ENCODE measurements around the gene PCBP3.
"Not testable (repeated sequence)": the region's sequence is repeated elsewhere in the genome, so short reads cannot be mapped to it uniquely, and the experiment has no call there.

PCBP3 gene

GRCh38 chr21:45848805-45849204 lies 205.3 kb downstream of the PCBP3 start:
- no peak for DNase-seq (ENCODE audit: low read depth, low spot score)
- no peak for TF ChIP-seq ZNF274 (IDR thresholded peaks at IDR 0.05; ENCODE audit: low read depth, low read length)
- TF ChIP-seq SUZ12 (IDR thresholded peaks at IDR 0.05; ENCODE audit: extremely low read depth, insufficient read depth, insufficient read length): no peak
- TF ChIP-seq YY1 (IDR thresholded peaks at IDR 0.05; ENCODE audit: insufficient read depth, insufficient read length): no peak
- Histone ChIP-seq H3K4me1 (ENCODE audit: insufficient read depth, insufficient read length) (peaks cover 10% of the 10 kb centered on the region), H3K4me3 (ENCODE audit: insufficient read length, low read depth) (no peak overlapping the region), H3K27me3 (ENCODE audit: insufficient read depth, insufficient read length) (no peaks in the 10 kb centered on the region), H3K36me3 (ENCODE audit: insufficient read depth, insufficient read length, low read length) (no peaks in the 10 kb centered on the region), H3K9ac (ENCODE audit: insufficient read length, low read depth) (no peak overlapping the region), H3K9me3 (ENCODE audit: insufficient read depth, low read length) (no peaks in the 10 kb centered on the region)

- Histone ChIP-seq H3K9ac (ENCODE audit: insufficient read length, low read depth) (no peak overlapping the region), H3K9me3 (ENCODE audit: insufficient read depth, low read length) (no peaks in the 10 kb centered on the region), H3K27me3 (ENCODE audit: insufficient read depth, insufficient read length) (no peaks in the 10 kb centered on the region), H3K4me1 (ENCODE audit: insufficient read depth, insufficient read length) (peaks cover 10% of the 10 kb centered on the region), H3K36me3 (ENCODE audit: insufficient read depth, insufficient read length, low read length) (no peaks in the 10 kb centered on the region), H3K4me3 (ENCODE audit: insufficient read length, low read depth) (no peak overlapping the region)
- TF ChIP-seq SUZ12 (IDR thresholded peaks at IDR 0.05; ENCODE audit: extremely low read depth, insufficient read depth, insufficient read length) (no peak), YY1 (IDR thresholded peaks at IDR 0.05; ENCODE audit: insufficient read depth, insufficient read length) (no peak), ZNF274 (IDR thresholded peaks at IDR 0.05; ENCODE audit: low read depth, low read length) (no peak)
- no peak for DNase-seq (ENCODE audit: low read depth, low spot score)
Observed at GRCh38 chr21:45849651-45850050, 206.1 kb downstream of the PCBP3 start.

- DNase-seq (ENCODE audit: low read depth, low spot score): no peak
- TF ChIP-seq YY1 (IDR thresholded peaks at IDR 0.05; ENCODE audit: insufficient read depth, insufficient read length) (no peak), SUZ12 (IDR thresholded peaks at IDR 0.05; ENCODE audit: extremely low read depth, insufficient read depth, insufficient read length) (no peak), ZNF274 (IDR thresholded peaks at IDR 0.05; ENCODE audit: low read depth, low read length) (no peak)
- Histone ChIP-seq H3K9me3 (ENCODE audit: insufficient read depth, low read length) (no peaks in the 10 kb centered on the region), H3K4me1 (ENCODE audit: insufficient read depth, insufficient read length) (peaks cover 14% of the 10 kb centered on the region), H3K9ac (ENCODE audit: insufficient read length, low read depth) (no peak overlapping the region), H3K36me3 (ENCODE audit: insufficient read depth, insufficient read length, low read length) (no peaks in the 10 kb centered on the region), H3K27me3 (ENCODE audit: insufficient read depth, insufficient read length) (no peaks in the 10 kb centered on the region), H3K4me3 (ENCODE audit: insufficient read length, low read depth) (no peak overlapping the region)
Observed at GRCh38 chr21:45850181-45850580, 206.7 kb downstream of the PCBP3 start.

GRCh38 chr21:45852386-45852785 lies 208.9 kb downstream of the PCBP3 start:
- not testable (repeated sequence) for DNase-seq (ENCODE audit: low read depth, low spot score); H3K9ac ChIP-seq (ENCODE audit: insufficient read length, low read depth); H3K27me3 ChIP-seq (ENCODE audit: insufficient read depth, insufficient read length); H3K36me3 ChIP-seq (ENCODE audit: insufficient read depth, insufficient read length, low read length); H3K9me3 ChIP-seq (ENCODE audit: insufficient read depth, low read length); H3K4me3 ChIP-seq (ENCODE audit: insufficient read length, low read depth)
- H3K4me1 ChIP-seq (ENCODE audit: insufficient read depth, insufficient read length): peaks cover 13% of the 10 kb centered on the region

- peaks cover 18% of the 10 kb centered on the region for H3K4me1 ChIP-seq (ENCODE audit: insufficient read depth, insufficient read length)
- H3K27me3 ChIP-seq (ENCODE audit: insufficient read depth, insufficient read length): no peaks in the 10 kb centered on the region
- H3K4me3 ChIP-seq (ENCODE audit: insufficient read length, low read depth): no peak overlapping the region
- no peaks in the 10 kb centered on the region for H3K9me3 ChIP-seq (ENCODE audit: insufficient read depth, low read length)
- TF ChIP-seq YY1 (IDR thresholded peaks at IDR 0.05; ENCODE audit: insufficient read depth, insufficient read length) (no peak), SUZ12 (IDR thresholded peaks at IDR 0.05; ENCODE audit: extremely low read depth, insufficient read depth, insufficient read length) (no peak), ZNF274 (IDR thresholded peaks at IDR 0.05; ENCODE audit: low read depth, low read length) (no peak)
- H3K9ac ChIP-seq (ENCODE audit: insufficient read length, low read depth): no peak overlapping the region
- no peaks in the 10 kb centered on the region for H3K36me3 ChIP-seq (ENCODE audit: insufficient read depth, insufficient read length, low read length)
- DNase-seq (ENCODE audit: low read depth, low spot score): no peak
Observed at GRCh38 chr21:45852886-45853400, 209.4 kb downstream of the PCBP3 start.

- Histone ChIP-seq H3K9ac (ENCODE audit: insufficient read length, low read depth) (no peak overlapping the region), H3K4me3 (ENCODE audit: insufficient read length, low read depth) (no peak overlapping the region), H3K4me1 (ENCODE audit: insufficient read depth, insufficient read length) (peaks cover 15% of the 10 kb centered on the region), H3K9me3 (ENCODE audit: insufficient read depth, low read length) (no peaks in the 10 kb centered on the region), H3K36me3 (ENCODE audit: insufficient read depth, insufficient read length, low read length) (no peaks in the 10 kb centered on the region), H3K27me3 (ENCODE audit: insufficient read depth, insufficient read length) (no peaks in the 10 kb centered on the region)
- TF ChIP-seq ZNF274 (IDR thresholded peaks at IDR 0.05; ENCODE audit: low read depth, low read length) (no peak), YY1 (IDR thresholded peaks at IDR 0.05; ENCODE audit: insufficient read depth, insufficient read length) (no peak), SUZ12 (IDR thresholded peaks at IDR 0.05; ENCODE audit: extremely low read depth, insufficient read depth, insufficient read length) (no peak)
- no peak for DNase-seq (ENCODE audit: low read depth, low spot score)
Observed at GRCh38 chr21:45853703-45854342, 210.3 kb downstream of the PCBP3 start.

- DNase-seq (ENCODE audit: low read depth, low spot score): no peak
- Histone ChIP-seq H3K4me1 (ENCODE audit: insufficient read depth, insufficient read length) (peaks cover 15% of the 10 kb centered on the region), H3K36me3 (ENCODE audit: insufficient read depth, insufficient read length, low read length) (no peaks in the 10 kb centered on the region), H3K4me3 (ENCODE audit: insufficient read length, low read depth) (no peak overlapping the region), H3K9me3 (ENCODE audit: insufficient read depth, low read length) (no peaks in the 10 kb centered on the region), H3K9ac (ENCODE audit: insufficient read length, low read depth) (peak overlapping the region; percentile 6), H3K27me3 (ENCODE audit: insufficient read depth, insufficient read length) (no peaks in the 10 kb centered on the region)
- no peak for TF ChIP-seq YY1 (IDR thresholded peaks at IDR 0.05; ENCODE audit: insufficient read depth, insufficient read length)
- no peak for TF ChIP-seq ZNF274 (IDR thresholded peaks at IDR 0.05; ENCODE audit: low read depth, low read length)
- no peak for TF ChIP-seq SUZ12 (IDR thresholded peaks at IDR 0.05; ENCODE audit: extremely low read depth, insufficient read depth, insufficient read length)
Observed at GRCh38 chr21:45854690-45855247, 211.2 kb downstream of the PCBP3 start.
